ENCODE results near the gene GIMAP1.

GIMAP1 gene

GRCh38 chr7:150715738-150716137 lies 675 bp upstream of the GIMAP1 start:
- no peak for DNase-seq (ENCODE audit: low read depth)
- TF ChIP-seq CTCF (IDR thresholded peaks at IDR 0.05; ENCODE audit: insufficient read depth, low read depth, low read length, missing control alignments), result no peak
- H3K4me3 ChIP-seq (ENCODE audit: low read depth, low read length), result peak overlapping the region; percentile 92

- peak overlapping the region; percentile 92 for H3K4me3 ChIP-seq (ENCODE audit: low read depth, low read length)
- DNase-seq (ENCODE audit: low read depth), result no peak
- TF ChIP-seq CTCF (IDR thresholded peaks at IDR 0.05; ENCODE audit: insufficient read depth, low read depth, low read length, missing control alignments), result no peak
Measured at GRCh38 chr7:150716939-150717338, 526 bp downstream of the GIMAP1 start.

- no peak for TF ChIP-seq CTCF (IDR thresholded peaks at IDR 0.05; ENCODE audit: insufficient read depth, low read depth, low read length, missing control alignments)
- DNase-seq (ENCODE audit: low read depth), result no peak
- peak overlapping the region; percentile 92 for H3K4me3 ChIP-seq (ENCODE audit: low read depth, low read length)
Measured at GRCh38 chr7:150717814-150718420, 1.5 kb downstream of the GIMAP1 start.

- no peak for DNase-seq (ENCODE audit: low read depth)
- H3K4me3 ChIP-seq (ENCODE audit: low read depth, low read length), result no peak overlapping the region
- TF ChIP-seq CTCF (IDR thresholded peaks at IDR 0.05; ENCODE audit: insufficient read depth, low read depth, low read length, missing control alignments), result no peak
Measured at GRCh38 chr7:150719436-150719835, 3.0 kb downstream of the GIMAP1 start.

- DNase-seq (ENCODE audit: low read depth), result no peak
- no peak for TF ChIP-seq CTCF (IDR thresholded peaks at IDR 0.05; ENCODE audit: insufficient read depth, low read depth, low read length, missing control alignments)
- H3K4me3 ChIP-seq (ENCODE audit: low read depth, low read length), result no peak overlapping the region
Measured at GRCh38 chr7:150719960-150720891, 3.8 kb downstream of the GIMAP1 start.

GRCh38 chr7:150721970-150722373 lies 5.6 kb downstream of the GIMAP1 start:
- no peak overlapping the region for H3K4me3 ChIP-seq (ENCODE audit: low read depth, low read length)
- no peak for TF ChIP-seq CTCF (IDR thresholded peaks at IDR 0.05; ENCODE audit: insufficient read depth, low read depth, low read length, missing control alignments)
- DNase-seq (ENCODE audit: low read depth), result no peak
